Stimulated activated naive B cell treated with anti-CD40 and anti-IgM and Interleukin-4, amounts not matched to agents 10 μg/mL and 1 μg/mL and 100 μg/mL, for 72 hours (primary cell): ENCODE results near the gene WFDC2.

Source experiments
- ATAC-seq, 2 donors: fragments of 150-1000 bp; cut with Tn5 transposase; replicated peaks; 2 replicates each; pipeline ENCODE4 v1.10.0; 2021; ENCODE audit warnings: moderate library complexity in 1 of 2
- DNase-seq: peaks from one replicate; pipeline ENCODE4 v3.0.0; 2021
- H3K27ac Mint-ChIP-seq: one replicate; pipeline ENCODE4 v1.8.0; 2022; ENCODE audit warnings: mild to moderate bottlenecking, mixed read lengths
- H3K27me3 Mint-ChIP-seq, 2 donors: one replicate each; pipeline ENCODE4 v1.8.0; 2022; ENCODE audit warnings: mixed read lengths in 2 of 2
- H3K36me3 Mint-ChIP-seq, 2 donors: one replicate each; pipeline ENCODE4 v1.8.0; 2022; ENCODE audit warnings: mixed read lengths in 2 of 2, mild to moderate bottlenecking in 1 of 2
- H3K4me1 Mint-ChIP-seq, 2 donors: one replicate each; pipeline ENCODE4 v1.8.0; 2022; ENCODE audit warnings: mixed read lengths in 2 of 2, mild to moderate bottlenecking in 1 of 2
- H3K4me3 Mint-ChIP-seq, 2 donors: one replicate each; pipeline ENCODE4 v1.8.0; 2022; ENCODE audit warnings: mild to moderate bottlenecking in 2 of 2, mixed read lengths in 2 of 2, moderate library complexity in 1 of 2
- H3K9me3 Mint-ChIP-seq, 2 donors: one replicate each; pipeline ENCODE4 v1.8.0; 2022; ENCODE audit warnings: mixed read lengths in 2 of 2, mild to moderate bottlenecking in 1 of 2

WFDC2 gene

DNA sequence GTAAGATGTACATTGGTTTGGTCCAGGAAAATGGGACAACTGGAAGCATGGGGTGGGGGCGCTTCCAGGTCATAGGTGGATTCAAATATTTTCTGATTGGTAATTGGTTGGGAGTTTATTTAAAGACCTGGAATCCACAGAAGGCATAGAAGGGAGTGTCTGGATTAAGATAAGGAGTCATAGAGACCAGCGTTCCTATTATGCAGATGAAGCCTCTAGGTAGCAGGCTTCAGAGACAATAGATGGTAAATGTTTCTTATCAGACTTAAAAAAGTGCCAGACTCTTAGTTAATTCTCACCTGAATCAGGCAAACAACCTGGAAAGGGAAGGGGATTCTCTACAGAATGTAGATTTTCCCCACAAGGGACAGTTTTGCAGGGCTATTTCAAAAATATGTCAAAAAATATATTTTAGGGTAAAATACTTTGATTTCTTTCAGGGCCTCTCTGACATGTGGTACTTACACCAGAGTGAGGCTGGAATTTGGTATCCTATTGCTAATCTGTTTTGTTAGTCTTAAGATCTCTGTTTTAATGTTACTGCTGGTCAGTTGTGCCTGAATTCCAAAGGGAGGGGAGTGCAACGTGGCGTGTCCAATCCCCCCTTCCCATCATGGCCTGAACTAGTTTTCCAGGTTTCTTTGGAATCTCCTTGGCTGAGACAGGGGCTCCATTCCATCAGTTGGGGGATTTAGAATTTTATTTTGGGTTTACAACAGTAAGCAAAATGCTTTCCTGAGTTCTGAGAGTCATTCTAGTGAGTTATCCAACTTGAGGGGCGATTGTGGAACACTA, 28.5 kb upstream of the WFDC2 start:
- Mint-ChIP-seq H3K4me3 (no peak overlapping the region), H3K36me3 (peaks cover 0 to 7% of the 10 kb centered on the region in 2 donors)
- no peak for ATAC-seq

DNA sequence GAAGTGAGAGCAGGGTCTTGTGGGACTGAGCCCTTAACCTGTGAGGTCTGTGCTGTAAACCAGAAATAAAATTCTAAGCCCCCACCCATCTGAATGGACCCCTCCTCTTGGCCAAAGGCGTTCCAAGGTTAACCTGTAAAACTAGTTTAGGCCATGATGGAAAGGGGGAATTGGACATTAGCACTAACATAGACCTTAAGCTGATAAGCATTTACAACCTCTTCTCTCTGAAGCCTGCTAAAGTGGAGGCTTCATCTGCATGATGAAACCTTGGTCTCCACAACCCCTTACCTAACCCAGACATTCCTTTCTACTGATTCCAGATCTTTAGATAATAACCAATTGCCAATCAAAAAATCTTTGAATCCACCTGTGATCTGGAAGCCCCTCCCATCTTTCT, 27.8 kb upstream of the WFDC2 start:
- H3K36me3 Mint-ChIP-seq: peaks cover 0 to 7% of the 10 kb centered on the region in 2 donors
- H3K4me3 Mint-ChIP-seq: no peak overlapping the region
- peaks cover 5 to 21% of the 10 kb centered on the region in 2 donors for H3K4me1 Mint-ChIP-seq
- ATAC-seq (no peak), DNase-seq (no peak)
- no peaks in the 10 kb centered on the region for H3K9me3 Mint-ChIP-seq
- H3K27ac Mint-ChIP-seq: no peak overlapping the region
- peaks cover 0 to 18% of the 10 kb centered on the region in 2 donors for H3K27me3 Mint-ChIP-seq

More for the DNA sequence above, 28.5 kb upstream of the WFDC2 start:
- Mint-ChIP-seq H3K27ac (no peak overlapping the region), H3K9me3 (no peaks in the 10 kb centered on the region), H3K27me3 (peaks cover 0 to 18% of the 10 kb centered on the region in 2 donors), H3K4me1 (peaks cover 6 to 26% of the 10 kb centered on the region in 2 donors)
- DNase-seq: no peak

DNA sequence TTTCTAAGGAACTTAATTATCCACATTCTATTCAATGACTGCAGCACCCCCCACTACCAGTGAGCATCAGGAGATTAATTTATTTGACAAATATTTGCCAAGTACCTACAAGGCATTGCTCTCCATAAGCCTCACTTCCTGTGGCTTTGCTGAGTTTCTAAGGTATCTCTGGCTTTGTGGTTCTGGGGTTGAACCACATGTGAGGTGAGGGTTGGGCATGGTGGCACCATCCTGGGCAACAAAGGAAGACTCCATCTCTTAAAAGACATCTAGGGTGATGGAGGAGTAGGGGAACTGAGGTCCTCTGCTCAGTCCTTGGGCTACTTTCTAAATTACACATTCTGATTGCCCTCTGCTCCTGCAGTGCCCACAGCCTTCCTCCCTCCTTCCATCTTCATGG, 25.5 kb upstream of the WFDC2 start:
- Mint-ChIP-seq H3K36me3 (peaks cover 8 to 19% of the 10 kb centered on the region in 2 donors), H3K27me3 (peaks cover 0 to 18% of the 10 kb centered on the region in 2 donors), H3K4me3 (no peak overlapping the region), H3K4me1 (peaks cover 3 to 16% of the 10 kb centered on the region in 2 donors), H3K9me3 (no peaks in the 10 kb centered on the region), H3K27ac (no peak overlapping the region)
- ATAC-seq (no peak), DNase-seq (no peak)

DNA sequence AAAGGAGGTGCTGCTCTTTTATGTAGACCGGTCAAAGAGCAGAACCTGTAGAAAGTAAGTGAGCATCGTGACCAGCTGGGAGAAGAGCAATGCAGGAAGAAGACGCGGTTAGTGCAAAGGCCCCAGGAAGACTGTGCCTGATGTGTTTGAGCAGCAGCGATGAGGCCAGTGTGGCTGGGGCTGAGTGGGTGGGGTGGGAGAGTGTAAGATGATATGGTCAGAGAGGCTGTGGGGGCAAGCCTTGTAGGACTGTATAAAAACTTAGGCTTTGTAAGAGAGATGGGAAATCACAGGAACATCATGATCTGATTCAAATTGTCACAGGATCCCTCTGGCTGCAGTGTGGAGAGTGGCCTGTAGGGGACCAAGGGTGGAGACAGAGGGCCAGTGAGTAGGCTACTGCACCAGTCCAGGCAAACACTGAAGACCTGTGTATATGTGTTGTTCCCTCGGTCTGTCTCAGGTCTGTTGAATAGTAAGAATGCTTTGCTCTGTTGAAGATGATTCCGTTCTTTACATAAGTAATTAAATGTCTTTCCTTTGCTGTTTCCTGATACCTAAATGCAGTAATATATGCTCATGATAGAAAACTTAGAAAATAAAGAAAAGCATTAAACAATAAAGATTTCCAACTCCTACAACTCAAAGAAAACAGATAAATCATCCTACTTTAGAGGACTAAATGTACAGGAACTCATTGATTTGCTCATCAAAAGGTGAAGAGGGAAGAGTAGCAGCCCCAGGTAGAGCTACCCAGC, 23.6 kb upstream of the WFDC2 start:
- Mint-ChIP-seq H3K27me3 (peaks cover 0 to 18% of the 10 kb centered on the region in 2 donors), H3K4me1 (peaks cover 4 to 12% of the 10 kb centered on the region in 2 donors), H3K27ac (no peak overlapping the region), H3K9me3 (no peaks in the 10 kb centered on the region), H3K36me3 (peaks cover 9 to 20% of the 10 kb centered on the region in 2 donors), H3K4me3 (no peak overlapping the region)
- no peak for DNase-seq
- ATAC-seq: peak in 1 of 2 donors; percentile 71

DNA sequence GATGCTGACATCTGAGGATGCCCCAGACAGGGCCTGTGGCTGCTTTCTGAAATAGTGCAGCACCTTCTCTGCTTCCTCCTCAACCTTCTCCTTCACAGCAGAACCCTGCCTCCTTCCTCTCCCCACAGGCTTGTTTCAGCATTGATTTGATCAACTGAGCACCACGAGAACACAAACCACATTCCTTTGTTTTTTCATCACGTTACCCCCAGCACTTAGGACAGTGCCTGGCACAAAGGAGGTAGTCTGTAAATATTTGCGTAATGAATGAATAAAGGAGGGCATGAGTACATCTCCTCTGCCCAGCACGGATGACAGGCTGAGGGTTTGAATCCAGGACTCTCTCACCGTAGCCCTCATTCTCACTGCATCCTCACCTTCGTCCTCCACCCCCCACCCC, 21.3 kb upstream of the WFDC2 start:
- H3K27ac Mint-ChIP-seq: no peak overlapping the region
- H3K9me3 Mint-ChIP-seq: no peaks in the 10 kb centered on the region
- no peak for ATAC-seq
- no peak overlapping the region for H3K4me3 Mint-ChIP-seq
- H3K4me1 Mint-ChIP-seq: peaks cover 9 to 20% of the 10 kb centered on the region in 2 donors
- H3K27me3 Mint-ChIP-seq: peaks cover 0 to 18% of the 10 kb centered on the region in 2 donors
- H3K36me3 Mint-ChIP-seq: peaks cover 9 to 21% of the 10 kb centered on the region in 2 donors
- no peak for DNase-seq

DNA sequence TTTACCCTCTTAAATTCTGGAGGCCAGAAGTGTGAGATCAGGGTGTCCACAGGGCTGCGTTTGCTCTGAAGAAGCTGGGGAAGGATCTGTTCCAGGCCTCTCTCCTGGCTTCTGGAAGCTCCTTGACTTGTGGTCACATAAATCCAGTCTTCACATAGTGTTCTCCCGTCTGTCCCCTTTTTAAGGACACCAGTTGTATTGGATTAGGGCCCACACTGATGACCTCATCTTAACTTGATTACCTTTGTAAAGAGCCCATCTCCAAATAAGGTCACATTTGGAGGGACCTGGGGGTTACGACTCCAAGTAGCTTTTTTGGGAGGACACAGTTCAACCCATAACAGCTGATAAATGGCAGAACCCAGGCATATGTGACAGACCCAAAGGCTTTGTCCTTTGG, 20.0 kb upstream of the WFDC2 start:
- H3K4me1 Mint-ChIP-seq: peaks cover 9 to 20% of the 10 kb centered on the region in 2 donors

DNA sequence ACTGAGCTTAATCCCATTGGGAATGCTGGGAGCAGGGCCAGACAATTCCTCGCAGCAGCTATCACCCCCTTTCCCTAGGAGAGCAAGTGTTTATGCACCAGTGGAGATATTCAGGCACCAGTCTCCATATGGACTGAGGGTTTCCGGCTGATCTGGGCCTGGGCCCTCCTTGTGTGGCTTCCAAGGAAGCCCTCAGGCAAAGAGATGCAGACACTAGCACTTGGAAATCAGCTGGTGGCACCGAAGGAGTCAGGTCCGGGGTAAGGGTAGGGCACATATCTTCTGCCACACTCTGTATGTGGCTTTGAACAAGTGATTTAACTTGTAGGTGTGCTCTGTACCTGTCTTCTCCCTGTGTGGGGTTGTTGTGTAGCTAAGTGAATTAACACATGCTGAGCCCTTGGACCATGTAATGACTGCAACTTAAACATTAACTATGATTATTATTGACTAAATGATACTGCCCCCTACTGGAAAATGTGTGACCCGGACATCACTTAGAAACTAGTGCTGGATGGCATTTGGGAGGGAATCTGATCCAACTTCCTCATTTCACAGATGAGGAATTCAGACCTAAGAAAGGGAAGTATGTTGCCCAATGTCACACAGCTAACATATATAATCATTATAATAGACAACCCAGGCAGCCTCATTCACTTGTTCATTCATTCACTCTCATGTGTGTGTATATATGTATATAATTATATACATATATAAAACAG, 19.3 kb upstream of the WFDC2 start:
- Mint-ChIP-seq H3K27me3 (peaks cover 0 to 8% of the 10 kb centered on the region in 2 donors), H3K9me3 (no peaks in the 10 kb centered on the region), H3K36me3 (peaks cover 9 to 18% of the 10 kb centered on the region in 2 donors), H3K4me1 (peaks cover 9 to 20% of the 10 kb centered on the region in 2 donors), H3K27ac (no peak overlapping the region), H3K4me3 (no peak overlapping the region)
- ATAC-seq (peak; percentile 83 to 84), DNase-seq (no peak)

More for the DNA sequence above, 20.0 kb upstream of the WFDC2 start:
- Mint-ChIP-seq H3K27ac (no peak overlapping the region), H3K9me3 (no peaks in the 10 kb centered on the region), H3K27me3 (peaks cover 0 to 15% of the 10 kb centered on the region in 2 donors), H3K36me3 (peaks cover 9 to 20% of the 10 kb centered on the region in 2 donors), H3K4me3 (no peak overlapping the region)
- DNase-seq: no peak
- no peak for ATAC-seq

DNA sequence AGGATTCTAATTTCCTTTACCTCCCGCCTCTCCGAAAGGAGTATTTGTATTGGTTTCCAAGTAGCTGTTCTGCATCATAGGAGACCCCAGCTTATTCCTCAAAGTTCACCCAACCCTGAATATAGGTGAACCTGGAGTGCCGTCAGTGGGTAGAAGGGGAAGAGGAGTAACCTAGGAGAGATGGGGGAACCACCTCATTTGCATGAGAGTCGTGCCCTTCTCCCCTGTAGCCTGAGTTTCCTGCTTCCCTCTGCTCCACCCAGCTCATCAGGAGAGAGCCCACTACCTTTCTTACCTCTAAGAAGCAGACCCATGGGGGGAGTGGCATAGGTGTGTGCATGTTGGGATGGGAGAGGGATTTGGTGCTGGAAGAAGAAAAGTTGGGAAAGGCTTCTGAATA, 17.3 kb upstream of the WFDC2 start:
- ATAC-seq (peak; percentile 52 to 60), DNase-seq (no peak)
- H3K4me3 Mint-ChIP-seq: no peak overlapping the region
- peaks cover 9 to 24% of the 10 kb centered on the region in 2 donors for H3K4me1 Mint-ChIP-seq
- H3K9me3 Mint-ChIP-seq: no peaks in the 10 kb centered on the region
- H3K27ac Mint-ChIP-seq: no peak overlapping the region
- peaks cover 9 to 15% of the 10 kb centered on the region in 2 donors for H3K36me3 Mint-ChIP-seq
- no peaks in the 10 kb centered on the region for H3K27me3 Mint-ChIP-seq

DNA sequence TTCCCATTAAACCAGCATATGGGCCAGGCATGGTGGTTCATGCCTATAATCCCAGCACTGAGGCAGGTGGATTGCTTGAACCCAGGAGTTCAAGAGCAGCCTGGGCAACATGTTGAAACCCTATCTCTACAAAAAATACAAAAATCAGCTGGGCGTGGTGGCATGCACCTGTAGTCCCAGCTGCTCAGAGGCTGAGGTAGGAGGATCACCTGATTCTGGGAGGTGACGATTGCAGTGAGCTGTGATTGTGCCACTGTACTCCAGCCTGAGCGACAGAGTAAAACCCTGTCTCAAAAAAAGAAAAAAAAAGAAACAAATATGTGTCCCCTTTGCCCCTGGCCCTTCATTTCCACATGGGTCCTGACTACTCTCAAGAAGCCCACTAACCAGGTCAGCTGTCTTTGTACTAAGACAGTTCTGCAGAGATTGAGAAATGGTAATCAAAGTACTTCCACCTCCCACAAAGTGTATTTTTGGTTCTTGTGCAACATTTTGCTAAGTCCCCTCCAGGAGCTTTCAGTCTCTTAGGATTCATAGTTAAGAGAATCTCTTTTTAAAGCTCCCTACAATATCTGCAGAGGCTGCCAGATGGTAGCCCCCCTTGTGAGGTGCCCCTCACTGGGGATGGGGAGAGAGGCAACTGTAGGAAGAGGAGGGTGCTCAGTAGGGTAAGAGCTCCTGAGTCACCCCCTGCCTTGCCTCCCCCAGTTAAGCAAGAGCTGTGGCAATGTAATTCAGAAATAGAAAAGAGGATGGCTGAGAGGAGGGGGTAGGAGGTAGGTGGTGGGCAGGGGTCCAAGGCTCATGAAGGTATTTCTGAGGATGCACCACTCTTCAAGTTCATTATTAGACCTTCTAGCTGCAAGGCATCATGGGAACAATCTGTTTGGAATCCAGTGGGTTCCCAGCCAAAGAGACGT, 16.5 kb upstream of the WFDC2 start:
- DNase-seq (no peak), ATAC-seq (no peak)
- H3K27ac Mint-ChIP-seq: no peak overlapping the region
- peaks cover 9 to 24% of the 10 kb centered on the region in 2 donors for H3K4me1 Mint-ChIP-seq
- no peaks in the 10 kb centered on the region for H3K9me3 Mint-ChIP-seq
- peaks cover 8 to 10% of the 10 kb centered on the region in 2 donors for H3K36me3 Mint-ChIP-seq
- no peaks in the 10 kb centered on the region for H3K27me3 Mint-ChIP-seq
- H3K4me3 Mint-ChIP-seq: no peak overlapping the region

DNA sequence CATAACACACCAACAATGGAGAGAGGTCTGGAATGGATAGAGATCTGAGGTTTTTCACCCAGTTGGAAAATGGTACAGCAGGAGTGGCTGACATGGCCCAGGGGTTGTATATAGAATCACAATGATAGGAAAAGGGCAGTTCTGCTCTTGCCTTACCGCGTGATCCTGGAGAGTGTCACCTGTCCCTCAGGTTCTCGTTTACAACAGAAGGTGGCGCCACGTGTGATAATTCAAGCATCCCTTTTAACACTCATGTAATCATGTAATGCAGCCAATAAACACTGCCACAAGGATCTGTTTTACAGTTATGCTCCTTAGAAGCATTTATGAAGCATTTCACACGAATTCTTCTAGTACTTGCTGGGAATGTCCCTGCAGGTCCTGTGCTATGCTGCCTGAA, 12.9 kb upstream of the WFDC2 start:
- H3K27me3 Mint-ChIP-seq: no peaks in the 10 kb centered on the region
- no peak overlapping the region for H3K27ac Mint-ChIP-seq
- peaks cover 6 to 29% of the 10 kb centered on the region in 2 donors for H3K4me1 Mint-ChIP-seq
- ATAC-seq (peak; percentile 67 to 73), DNase-seq (no peak)
- no peak overlapping the region for H3K4me3 Mint-ChIP-seq
- peaks cover 0 to 6% of the 10 kb centered on the region in 2 donors for H3K36me3 Mint-ChIP-seq
- H3K9me3 Mint-ChIP-seq: no peaks in the 10 kb centered on the region

DNA sequence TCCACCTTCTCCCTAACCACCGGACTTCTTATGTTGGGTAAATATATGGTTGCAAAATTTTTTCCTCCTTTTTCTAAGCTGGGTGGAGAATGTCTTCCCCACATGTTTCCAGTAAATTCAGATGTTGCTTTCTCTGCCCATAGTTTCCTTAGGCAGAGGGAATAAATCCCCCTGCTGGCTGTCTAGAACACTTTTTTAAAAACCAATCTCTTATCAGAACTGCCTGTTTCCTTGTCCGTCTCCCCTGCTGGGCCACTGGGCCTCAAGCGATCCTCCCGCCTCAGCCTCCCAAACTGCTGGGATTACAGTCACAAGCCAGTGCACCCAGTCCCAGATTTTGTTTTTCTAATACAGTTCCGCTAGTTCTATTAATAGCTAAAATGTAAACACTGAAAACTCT, 9.9 kb upstream of the WFDC2 start:
- peaks cover 0 to 5% of the 10 kb centered on the region in 2 donors for H3K36me3 Mint-ChIP-seq
- no peaks in the 10 kb centered on the region for H3K9me3 Mint-ChIP-seq
- no peak overlapping the region for H3K4me3 Mint-ChIP-seq
- H3K27ac Mint-ChIP-seq: no peak overlapping the region
- H3K4me1 Mint-ChIP-seq: peaks cover 0 to 14% of the 10 kb centered on the region in 2 donors
- H3K27me3 Mint-ChIP-seq: no peaks in the 10 kb centered on the region
- DNase-seq (no peak), ATAC-seq (no peak)

DNA sequence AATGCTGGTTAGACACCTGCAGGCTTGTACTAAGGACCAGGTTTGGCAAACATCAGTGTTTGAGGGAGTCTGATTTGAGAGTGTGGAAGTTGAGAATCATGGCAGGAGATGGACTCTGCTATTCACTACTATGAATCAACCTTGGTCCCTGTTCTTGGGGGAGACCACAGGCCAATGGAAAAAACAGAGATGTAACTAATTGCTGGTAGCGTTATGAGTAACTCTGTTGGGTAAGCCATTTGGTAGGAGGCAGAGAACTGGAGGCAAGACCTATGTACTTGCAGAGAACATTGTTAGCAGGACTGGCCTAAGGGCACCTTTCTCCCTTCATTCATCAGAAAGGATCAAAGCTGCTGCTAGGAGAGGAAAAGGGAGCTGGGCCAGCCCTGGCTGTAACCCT, 8.3 kb upstream of the WFDC2 start:
- Mint-ChIP-seq H3K27me3 (no peaks in the 10 kb centered on the region), H3K4me3 (no peak overlapping the region), H3K27ac (no peak overlapping the region), H3K36me3 (peaks cover 0 to 4% of the 10 kb centered on the region in 2 donors), H3K4me1 (peaks cover 0 to 10% of the 10 kb centered on the region in 2 donors), H3K9me3 (no peaks in the 10 kb centered on the region)
- DNase-seq (no peak), ATAC-seq (peak; percentile 33 to 60)

DNA sequence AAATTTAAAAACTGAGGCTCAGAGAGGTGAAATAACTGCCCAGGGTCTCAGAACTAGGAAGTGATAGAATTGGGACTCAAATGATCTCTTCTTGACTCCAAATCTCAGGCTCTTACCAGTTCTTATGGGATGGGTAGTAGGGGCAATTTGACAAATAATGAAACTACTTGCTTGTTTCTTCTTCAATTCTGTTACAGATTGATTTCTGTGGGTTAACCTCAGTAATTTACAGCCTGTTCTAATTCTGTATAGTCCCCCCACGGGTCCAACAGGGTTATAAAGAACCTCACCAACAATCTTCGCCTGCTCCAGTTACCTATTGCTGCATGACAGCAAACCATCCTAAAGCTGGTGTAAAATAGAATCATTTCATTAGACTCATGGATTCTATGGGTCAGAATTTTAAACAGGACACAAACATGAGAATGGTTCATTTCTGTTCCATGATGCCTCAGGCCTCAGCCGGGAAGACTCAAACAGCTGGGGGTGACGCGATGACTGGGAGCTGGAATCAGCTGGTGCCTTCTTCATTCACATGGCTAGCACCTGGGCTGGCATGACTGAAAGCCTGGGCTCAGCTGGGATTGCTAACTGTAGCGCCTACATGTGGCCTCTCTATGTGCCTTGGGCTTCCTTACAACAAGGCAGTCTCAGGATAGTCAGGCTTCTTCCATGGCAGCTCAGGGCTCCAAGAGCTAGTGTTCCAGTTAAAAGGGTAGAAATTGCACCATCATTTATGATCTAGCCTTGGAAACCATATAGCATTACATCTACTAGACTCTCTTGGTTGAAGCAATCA, 6.6 kb upstream of the WFDC2 start:
- Mint-ChIP-seq H3K4me1 (peaks cover 0 to 10% of the 10 kb centered on the region in 2 donors), H3K27ac (no peak overlapping the region), H3K4me3 (no peak overlapping the region), H3K9me3 (no peaks in the 10 kb centered on the region), H3K27me3 (peaks cover 2 to 4% of the 10 kb centered on the region in 2 donors), H3K36me3 (peaks cover 0 to 4% of the 10 kb centered on the region in 2 donors)
- ATAC-seq (peak in 1 of 2 donors; percentile 33), DNase-seq (no peak)
